ENCODE results near the gene MAPK4.
"Not testable (repeated sequence)": the region's sequence is repeated elsewhere in the genome, so short reads cannot be mapped to it uniquely, and the experiment has no call there.

Gene MAPK4

GRCh38 chr18:50695431-50696176 lies 135.7 kb downstream of the MAPK4 start:
- in situ Hi-C loops (cut with HindIII; ENCODE audit: low pct_unique_long_range_greater_than_20kb, low sequenced_read_pairs): no loop called here
- no peak for TF ChIP-seq JUND (IDR thresholded peaks at IDR 0.05; ENCODE audit: low read depth)
- no peak for DNase-seq (ENCODE audit: low read depth in 1 of 2, low spot score in 1 of 2)

DNA sequence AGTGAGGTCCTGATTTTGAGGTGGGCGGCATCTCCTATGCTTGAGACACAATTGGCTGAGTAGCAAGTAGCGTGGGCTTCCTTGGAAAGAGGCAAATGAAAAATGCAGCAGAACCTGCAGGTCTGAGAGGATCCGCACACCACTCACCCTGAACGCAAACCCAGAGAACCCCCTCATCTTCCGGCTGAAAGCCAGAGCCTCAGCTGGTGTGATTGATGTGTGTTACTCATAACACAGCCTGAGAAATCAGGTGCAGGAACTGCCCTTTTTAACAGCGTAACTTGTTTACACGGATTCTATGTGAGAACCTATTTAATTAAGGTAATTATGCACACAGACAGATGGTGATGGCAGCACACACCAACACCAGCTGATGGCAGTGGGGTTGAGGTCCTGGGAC lies 136.5 kb downstream of the MAPK4 start:
- in situ Hi-C loops (cut with HindIII; ENCODE audit: low pct_unique_long_range_greater_than_20kb, low sequenced_read_pairs): no loop called here
- TF ChIP-seq JUND (IDR thresholded peaks at IDR 0.05; ENCODE audit: low read depth): no peak
- no peak for DNase-seq (ENCODE audit: low read depth in 1 of 2, low spot score in 1 of 2)

GRCh38 chr18:50696929-50697328 lies 137.0 kb downstream of the MAPK4 start:
- TF ChIP-seq JUND (IDR thresholded peaks at IDR 0.05; ENCODE audit: low read depth): no peak
- no peak for DNase-seq (ENCODE audit: low read depth in 1 of 2, low spot score in 1 of 2)
- in situ Hi-C loops (cut with HindIII; ENCODE audit: low pct_unique_long_range_greater_than_20kb, low sequenced_read_pairs): no loop called here

DNA sequence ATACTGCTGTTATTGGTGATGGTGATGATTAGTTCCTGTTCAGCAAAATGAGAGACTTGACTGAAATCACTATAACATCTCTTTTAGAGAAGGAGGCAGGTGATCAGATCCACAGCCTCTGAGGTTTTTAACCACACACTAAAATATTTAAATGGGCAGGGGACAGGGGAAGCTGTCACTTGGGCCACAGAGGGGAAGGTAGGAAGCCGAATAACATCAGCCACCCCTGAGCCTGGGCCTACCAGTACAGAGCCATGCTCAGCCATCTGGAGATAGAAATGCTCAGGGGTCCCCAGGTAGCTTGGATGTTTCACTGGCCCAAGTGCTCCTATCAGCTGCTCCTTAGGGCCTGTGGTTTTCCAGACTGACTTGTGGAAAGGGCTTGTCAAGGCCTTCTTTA lies 137.6 kb downstream of the MAPK4 start:
- in situ Hi-C loops (cut with HindIII; ENCODE audit: low pct_unique_long_range_greater_than_20kb, low sequenced_read_pairs): no loop called here
- DNase-seq (ENCODE audit: low read depth in 1 of 2, low spot score in 1 of 2): no peak
- TF ChIP-seq JUND (IDR thresholded peaks at IDR 0.05; ENCODE audit: low read depth): no peak

GRCh38 chr18:50700245-50701165 lies 140.6 kb downstream of the MAPK4 start:
- DNase-seq (ENCODE audit: low read depth in 1 of 2, low spot score in 1 of 2): no peak
- TF ChIP-seq JUND (IDR thresholded peaks at IDR 0.05; ENCODE audit: low read depth): no peak
- in situ Hi-C loops (cut with HindIII; ENCODE audit: low pct_unique_long_range_greater_than_20kb, low sequenced_read_pairs): no loop called here

DNA sequence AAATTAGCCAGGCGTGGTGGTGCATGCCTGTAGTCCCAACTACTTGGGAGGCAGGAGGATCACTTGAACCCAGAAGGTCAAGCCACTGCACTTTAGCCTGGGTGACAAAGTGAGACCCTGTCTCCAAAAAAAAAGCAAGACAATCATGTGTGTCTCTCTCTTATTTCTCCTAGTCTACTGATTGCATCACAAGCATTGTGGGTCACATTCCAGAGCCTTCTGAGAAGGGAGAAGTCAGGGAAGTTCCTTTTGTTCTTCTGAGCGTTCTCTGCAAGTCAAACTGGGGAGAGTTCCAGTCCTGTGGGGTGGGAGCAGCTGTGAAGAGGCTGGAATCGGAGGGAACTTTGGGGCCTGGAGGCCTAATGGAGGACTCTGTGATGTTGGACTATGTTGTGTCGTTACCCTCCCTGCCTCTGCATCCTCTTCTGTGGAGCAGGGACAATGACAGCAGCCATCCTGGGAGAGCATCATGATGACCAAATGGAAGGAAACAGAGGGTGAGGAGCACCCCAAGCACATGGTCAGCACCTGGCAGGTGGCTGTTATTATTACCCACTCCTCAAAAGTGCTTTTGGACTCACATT lies 144.6 kb downstream of the MAPK4 start:
- in situ Hi-C loops (cut with HindIII; ENCODE audit: low pct_unique_long_range_greater_than_20kb, low sequenced_read_pairs): no loop called here
- TF ChIP-seq JUND (IDR thresholded peaks at IDR 0.05; ENCODE audit: low read depth): no peak

GRCh38 chr18:50706199-50706598 lies 146.3 kb downstream of the MAPK4 start:
- in situ Hi-C loops (cut with HindIII; ENCODE audit: low pct_unique_long_range_greater_than_20kb, low sequenced_read_pairs): no loop called here
- no peak for TF ChIP-seq JUND (IDR thresholded peaks at IDR 0.05; ENCODE audit: low read depth)
- no peak for DNase-seq (ENCODE audit: low read depth in 1 of 2, low spot score in 1 of 2)

More for the DNA sequence above, 144.6 kb downstream of the MAPK4 start:
- no peak for DNase-seq (ENCODE audit: low read depth in 1 of 2, low spot score in 1 of 2)

- in situ Hi-C loops (cut with HindIII; ENCODE audit: low pct_unique_long_range_greater_than_20kb, low sequenced_read_pairs): no loop called here
- no peak for TF ChIP-seq JUND (IDR thresholded peaks at IDR 0.05; ENCODE audit: low read depth)
- no peak for DNase-seq (ENCODE audit: low read depth in 1 of 2, low spot score in 1 of 2)
These were observed 146.8 kb downstream of the MAPK4 start for GRCh38 chr18:50706651-50707050.

- in situ Hi-C loops (cut with HindIII; ENCODE audit: low pct_unique_long_range_greater_than_20kb, low sequenced_read_pairs): not testable (repeated sequence)
These were observed 147.4 kb downstream of the MAPK4 start for GRCh38 chr18:50707297-50707696.

GRCh38 chr18:50707855-50708469 lies 148.1 kb downstream of the MAPK4 start:
- in situ Hi-C loops (cut with HindIII; ENCODE audit: low pct_unique_long_range_greater_than_20kb, low sequenced_read_pairs): no loop called here
- no peak for TF ChIP-seq JUND (IDR thresholded peaks at IDR 0.05; ENCODE audit: low read depth)
- DNase-seq (ENCODE audit: low read depth in 1 of 2, low spot score in 1 of 2): no peak

More at GRCh38 chr18:50707297-50707696, 147.4 kb downstream of the MAPK4 start:
- DNase-seq (ENCODE audit: low read depth in 1 of 2, low spot score in 1 of 2): not testable (repeated sequence)

DNA sequence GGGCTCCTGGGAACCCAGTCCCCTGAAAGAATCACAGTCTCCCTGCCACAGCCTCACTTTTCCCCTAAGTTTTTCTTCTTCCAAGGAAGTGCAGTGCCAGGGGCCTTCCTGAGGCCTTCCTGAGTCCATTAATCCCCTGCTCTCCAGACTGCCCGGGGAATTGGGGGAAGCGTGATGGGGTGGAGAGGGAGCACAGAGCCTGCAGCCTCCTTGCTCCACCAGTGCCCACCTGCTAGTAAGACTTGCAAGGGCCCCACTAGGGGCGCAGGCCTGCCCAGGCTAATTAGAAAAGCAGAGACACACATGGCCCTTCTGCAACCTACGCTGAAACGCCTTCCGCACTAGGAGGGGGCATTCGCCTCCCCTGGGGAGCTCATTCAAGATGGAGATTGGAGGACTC lies 149.3 kb downstream of the MAPK4 start:
- in situ Hi-C loops (cut with HindIII; ENCODE audit: low pct_unique_long_range_greater_than_20kb, low sequenced_read_pairs): no loop called here
- DNase-seq (ENCODE audit: low read depth in 1 of 2, low spot score in 1 of 2): no peak
- no peak for TF ChIP-seq JUND (IDR thresholded peaks at IDR 0.05; ENCODE audit: low read depth)

DNA sequence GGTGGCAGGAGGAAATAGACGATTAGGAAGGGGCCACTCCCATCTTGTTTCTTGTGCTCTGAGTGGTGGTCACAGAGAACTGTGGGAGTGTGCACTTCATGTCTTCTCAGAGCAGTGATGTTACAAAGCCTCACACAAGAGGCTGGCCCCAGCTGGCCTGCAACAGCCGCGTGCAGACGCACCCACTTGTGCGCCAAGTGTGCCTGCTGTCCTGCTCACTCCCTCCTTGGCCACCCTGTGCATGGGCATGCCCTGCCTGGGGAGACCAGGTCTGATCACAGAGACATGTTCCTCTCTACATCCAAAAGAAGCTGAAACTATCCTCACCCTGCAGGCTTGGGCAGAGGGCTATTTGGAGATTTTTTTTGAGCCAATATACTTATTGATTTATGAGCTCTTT lies 151.5 kb downstream of the MAPK4 start:
- no peak for TF ChIP-seq JUND (IDR thresholded peaks at IDR 0.05; ENCODE audit: low read depth)
- DNase-seq (ENCODE audit: low read depth in 1 of 2, low spot score in 1 of 2): no peak
- in situ Hi-C loops (cut with HindIII; ENCODE audit: low pct_unique_long_range_greater_than_20kb, low sequenced_read_pairs): no loop called here
